Uterus (tissue), 4 donors: ENCODE measurements around the gene MMP25. TPM values are rescaled to one million over a fixed set of nuclear protein-coding genes. Genes with fewer than 3 reads are reported as not detected.

Experiments
- DNase-seq, 2 donors: peaks; one replicate each; pipeline ENCODE4 v3.0.0-alpha.2; 2019 to 2020
- H3K27ac ChIP-seq, 2 donors: fragments of 200-600 bp; sonication (generic); 1 replicate in 1 of 2; 2 replicates in 1 of 2; pipeline ENCODE4 v1.5.1; 2016 to 2018
- H3K27me3 ChIP-seq, 2 donors: fragments of 200-600 bp; sonication (generic); one replicate each; pipeline ENCODE4 v1.5.1; 2018 to 2019; ENCODE audit warnings: control low read depth in 1 of 2
- H3K36me3 ChIP-seq, 2 donors: fragments of 200-600 bp; sonication (generic); one replicate each; pipeline ENCODE4 v1.5.1; 2019; ENCODE audit warnings: control low read depth in 1 of 2
- H3K4me1 ChIP-seq, 2 donors: fragments of 200-600 bp; sonication (generic); one replicate each; pipeline ENCODE4 v1.5.1; 2018 to 2019; ENCODE audit warnings: control low read depth in 1 of 2
- H3K4me3 ChIP-seq, 2 donors: fragments of 200-600 bp; sonication (generic); 1 replicate in 1 of 2; 2 replicates in 1 of 2; pipeline ENCODE4 v1.5.1; 2018 to 2019; ENCODE audit warnings: mild to moderate bottlenecking in 1 of 2
- H3K9me3 ChIP-seq, 2 donors: fragments of 200-600 bp; sonication (generic); one replicate each; pipeline ENCODE4 v1.5.1; 2019; ENCODE audit warnings: control low read depth in 1 of 2
- CTCF ChIP-seq, 4 experiments: fragments of 200-600 bp in 2 of 4; fragments of 450-650 bp in 2 of 4; sonication (generic) in 2 of 4; IDR thresholded peaks; one replicate each; pipeline ENCODE4 v1.5.1; 2016 to 2019; ENCODE audit warnings: antibody characterized with exemption in 4 of 4, mild to moderate bottlenecking in 2 of 4, moderate library complexity in 1 of 4
- POLR2A ChIP-seq, 2 donors: fragments of 450-650 bp; IDR thresholded peaks; one replicate each; pipeline ENCODE4 v1.6.1; 2016; ENCODE audit warnings: antibody characterized with exemption in 2 of 2, mild to moderate bottlenecking in 1 of 2, moderate library complexity in 1 of 2
- intact Hi-C: fragments of 100-400 bp; cut with DNase I; formaldehyde crosslinking; loops from one replicate; pipeline ENCODE4 v1.15.1; 2023; ENCODE audit warnings: low total_unique reads
- total RNA-seq, 4 donors: library from RNA; depleted of rRNA in 3 of 4; stranded (reverse); fragments of >200 nt in 3 of 4; gene quantifications; one replicate each; pipeline versions ENCODE4 v1.1.0 to v1.2.4, GENCODE V29; 2014 to 2023
- donor health status: DM: yes; HTN: yes; CAD: no.

MMP25 gene
- total RNA-seq, 4 donors from 2014 or later: 0.21 to 1.1 TPM; not detected in 2

GRCh38 chr16:3007957-3008689 is 38.2 kb upstream of the MMP25 start:
- peaks cover 11 to 12% of the 10 kb centered on the region in 2 donors for H3K27me3 ChIP-seq
- no peaks in the 10 kb centered on the region for H3K9me3 ChIP-seq
- no peak overlapping the region for H3K27ac ChIP-seq
- intact Hi-C loops: no loop called here
- H3K4me3 ChIP-seq: no peak overlapping the region
- no peaks in the 10 kb centered on the region for H3K4me1 ChIP-seq
- H3K36me3 ChIP-seq: no peaks in the 10 kb centered on the region
- no peak for DNase-seq
- no peak for TF ChIP-seq POLR2A (IDR thresholded peaks at IDR 0.05)
- no peak for TF ChIP-seq CTCF (IDR thresholded peaks at IDR 0.05)

GRCh38 chr16:3008690-3009037 is 37.7 kb upstream of the MMP25 start:
- DNase-seq: no peak
- Histone ChIP-seq H3K36me3 (no peaks in the 10 kb centered on the region), H3K27me3 (peaks cover 12 to 15% of the 10 kb centered on the region in 2 donors), H3K27ac (no peak overlapping the region), H3K9me3 (no peaks in the 10 kb centered on the region), H3K4me1 (no peaks in the 10 kb centered on the region), H3K4me3 (no peak overlapping the region)
- intact Hi-C loops: no loop called here
- TF ChIP-seq CTCF (IDR thresholded peaks at IDR 0.05) (no peak), POLR2A (IDR thresholded peaks at IDR 0.05) (no peak)

- intact Hi-C loops: no loop called here
- Histone ChIP-seq H3K9me3 (no peaks in the 10 kb centered on the region), H3K27me3 (peaks cover 12 to 15% of the 10 kb centered on the region in 2 donors), H3K27ac (no peak overlapping the region), H3K4me1 (no peaks in the 10 kb centered on the region), H3K4me3 (no peak overlapping the region), H3K36me3 (no peaks in the 10 kb centered on the region)
- TF ChIP-seq CTCF (IDR thresholded peaks at IDR 0.05) (no peak), POLR2A (IDR thresholded peaks at IDR 0.05) (no peak)
- DNase-seq: no peak
Measured at GRCh38 chr16:3009568-3010390, 36.6 kb upstream of the MMP25 start.

- Histone ChIP-seq H3K27me3 (peaks cover 12 to 15% of the 10 kb centered on the region in 2 donors), H3K4me1 (no peaks in the 10 kb centered on the region), H3K27ac (no peak overlapping the region), H3K36me3 (no peaks in the 10 kb centered on the region), H3K4me3 (no peak overlapping the region), H3K9me3 (no peaks in the 10 kb centered on the region)
- no peak for DNase-seq
- intact Hi-C loops: no loop called here
- no peak for TF ChIP-seq CTCF (IDR thresholded peaks at IDR 0.05)
- TF ChIP-seq POLR2A (IDR thresholded peaks at IDR 0.05): no peak
Measured at GRCh38 chr16:3010510-3010909, 35.9 kb upstream of the MMP25 start.

GRCh38 chr16:3012246-3012645 is 34.1 kb upstream of the MMP25 start:
- no peak overlapping the region for H3K27ac ChIP-seq
- no peaks in the 10 kb centered on the region for H3K4me1 ChIP-seq
- TF ChIP-seq CTCF (IDR thresholded peaks at IDR 0.05) (no peak), POLR2A (IDR thresholded peaks at IDR 0.05) (no peak)
- H3K4me3 ChIP-seq: no peak overlapping the region
- no peaks in the 10 kb centered on the region for H3K9me3 ChIP-seq
- intact Hi-C loops: no loop called here
- H3K27me3 ChIP-seq: peaks cover 8 to 15% of the 10 kb centered on the region in 2 donors
- DNase-seq: no peak
- no peaks in the 10 kb centered on the region for H3K36me3 ChIP-seq
